ENCODE results near the gene SUSD5. TPM values are rescaled to one million over a fixed set of nuclear protein-coding genes. Genes with fewer than 3 reads are reported as not detected.
"Not testable (repeated sequence)": the region's sequence is repeated elsewhere in the genome, so short reads cannot be mapped to it uniquely, and the experiment has no call there.

SUSD5 gene
- total RNA-seq, 2 experiments from 2014 or later, result not detected

- TF ChIP-seq CTCF (IDR thresholded peaks at IDR 0.05), result peak; percentile 50
- intact Hi-C loops (cut with micrococcal nuclease), result no loop called here
- ATAC-seq, result peak; percentile 45
Measured at GRCh38 chr3:33144433-33144832, 74.2 kb downstream of the SUSD5 start.

GRCh38 chr3:33141006-33141405 lies 77.6 kb downstream of the SUSD5 start:
- H3K27me3 Mint-ChIP-seq, result no peaks in the 10 kb centered on the region
- CTCF ChIA-PET, result interaction anchor here (5.5 kb wide), 1 partner anchor 10 kb away, joined by 34 read pairs; no protein-coding TSS in a partner anchor
- intact Hi-C loops (cut with micrococcal nuclease), result no loop called here

More at GRCh38 chr3:33144433-33144832, 74.2 kb downstream of the SUSD5 start:
- ChIA-PET CTCF (interaction anchor here (0.7 to 5.5 kb wide), 9 partner anchors 8 to 229 kb away, joined by 3 to 34 read pairs (median 3); no protein-coding TSS in a partner anchor), POLR2A (no interaction called here)
- Mint-ChIP-seq H3K36me3 (ENCODE audit: low read depth) (peaks cover 7% of the 10 kb centered on the region), H3K27me3 (no peaks in the 10 kb centered on the region), H3K4me3 (no peak overlapping the region), H3K4me1 (ENCODE audit: low read depth) (no peaks in the 10 kb centered on the region), H3K27ac (no peak overlapping the region), H3K9me3 (no peaks in the 10 kb centered on the region)
- peak; percentile 54 for DNase-seq

GRCh38 chr3:33139996-33140395 lies 78.6 kb downstream of the SUSD5 start:
- H3K36me3 Mint-ChIP-seq (ENCODE audit: low read depth), result peaks cover 19% of the 10 kb centered on the region
- ATAC-seq, result no peak
- CTCF ChIA-PET, result interaction anchor here (5.5 kb wide), 1 partner anchor 9 kb away, joined by 34 read pairs; no protein-coding TSS in a partner anchor
- H3K4me3 Mint-ChIP-seq, result no peak overlapping the region
- no peaks in the 10 kb centered on the region for H3K27me3 Mint-ChIP-seq
- intact Hi-C loops (cut with micrococcal nuclease), result no loop called here
- TF ChIP-seq CTCF (IDR thresholded peaks at IDR 0.05), result no peak
- POLR2A ChIA-PET, result no interaction called here
- no peak for DNase-seq
- H3K9me3 Mint-ChIP-seq, result no peaks in the 10 kb centered on the region
- H3K27ac Mint-ChIP-seq, result no peak overlapping the region
- no peaks in the 10 kb centered on the region for H3K4me1 Mint-ChIP-seq (ENCODE audit: low read depth)

More at GRCh38 chr3:33141006-33141405, 77.6 kb downstream of the SUSD5 start:
- no peak for DNase-seq
- no peak overlapping the region for H3K27ac Mint-ChIP-seq
- no peak overlapping the region for H3K4me3 Mint-ChIP-seq
- no peaks in the 10 kb centered on the region for H3K4me1 Mint-ChIP-seq (ENCODE audit: low read depth)
- ATAC-seq, result no peak
- H3K9me3 Mint-ChIP-seq, result no peaks in the 10 kb centered on the region
- POLR2A ChIA-PET, result interaction anchor here (1.2 kb wide), 1 partner anchor 8 kb away, joined by 3 read pairs; no protein-coding TSS in a partner anchor
- H3K36me3 Mint-ChIP-seq (ENCODE audit: low read depth), result peaks cover 14% of the 10 kb centered on the region
- TF ChIP-seq CTCF (IDR thresholded peaks at IDR 0.05), result no peak

- intact Hi-C loops (cut with micrococcal nuclease), result not testable (repeated sequence)
Measured at GRCh38 chr3:33139006-33139623, 79.5 kb downstream of the SUSD5 start.

GRCh38 chr3:33137691-33138090 lies 80.9 kb downstream of the SUSD5 start:
- Mint-ChIP-seq H3K27me3 (no peaks in the 10 kb centered on the region), H3K36me3 (ENCODE audit: low read depth) (peaks cover 22% of the 10 kb centered on the region), H3K4me1 (ENCODE audit: low read depth) (no peaks in the 10 kb centered on the region), H3K27ac (no peak overlapping the region), H3K4me3 (no peak overlapping the region), H3K9me3 (no peaks in the 10 kb centered on the region)
- ATAC-seq (no peak), DNase-seq (no peak)
- POLR2A ChIA-PET, result no interaction called here
- no peak for TF ChIP-seq CTCF (IDR thresholded peaks at IDR 0.05)
- intact Hi-C loops (cut with micrococcal nuclease), result no loop called here
- CTCF ChIA-PET, result interaction anchor here (1.3 kb wide), 1 partner anchor 649 kb away, joined by 3 read pairs; no protein-coding TSS in a partner anchor

More at GRCh38 chr3:33139006-33139623, 79.5 kb downstream of the SUSD5 start:
- H3K4me1 Mint-ChIP-seq (ENCODE audit: low read depth); H3K9me3 Mint-ChIP-seq; DNase-seq; H3K27ac Mint-ChIP-seq; H3K27me3 Mint-ChIP-seq; ATAC-seq; H3K4me3 Mint-ChIP-seq; POLR2A ChIA-PET: not testable (repeated sequence)
- peaks cover 24% of the 10 kb centered on the region for H3K36me3 Mint-ChIP-seq (ENCODE audit: low read depth)
- CTCF ChIA-PET, result interaction anchor here (1.2 kb wide), 1 partner anchor 233 kb away, joined by 5 read pairs; no protein-coding TSS in a partner anchor

Measured in activated CD8-positive, alpha-beta T cell treated with anti-CD3 and anti-CD28 coated beads for 36 hours (primary cell).